Heart left ventricle (tissue), 13 donors: ENCODE results near the gene DEXI.

Experiments
- CTCF ChIP-seq, 12 donors: fragments of 200-600 bp; sonication (generic) in 4 of 12; IDR thresholded peaks; one replicate each; pipeline versions ENCODE4 v1.5.0 to v1.8.0; 2018 to 2022; ENCODE audit warnings: antibody characterized with exemption in 12 of 12, mild to moderate bottlenecking in 5 of 12
- POLR2A ChIP-seq, 2 donors: fragments of 450-650 bp; IDR thresholded peaks; one replicate each; pipeline ENCODE4 v1.6.1; 2017; ENCODE audit warnings: antibody characterized with exemption in 2 of 2, mild to moderate bottlenecking in 2 of 2, moderate library complexity in 2 of 2
- donor health status: ischemic (EF 13 %, LVEDD 7.1; RV severe dilation, severe dysfunction).
- donor health status: DM: no; HTN: yes; CAD: no.
- donor health status: DM: no; HTN: no; CAD: no.
- donor health status: ischemic (EF 25% LVEDD 6.9; RV normal size, moderate dysfunction).
- donor health status: ischemic (EF 25% LVEDD 5.7; RV mildly dilated, moderate dysfunction).
- donor health status: ischemic (EF 35%, LVEDD 5.7; RV mildly dilated, moderate dysfunction).
- donor health status: nonischemic (EF 11% LVEDD 7.7; RV severe dilation, severe dysfunction).
- donor health status: DM: yes; HTN: yes; CAD: no.
- donor health status: PGD.
- donor health status: ischemic (EF 29% LVEDD 5.4; RV normal size, mild dysfunction).
- donor health status: nonischemic (EF 23%, LVEDD 6.1; RV moderate dilation, normal function).

DNA sequence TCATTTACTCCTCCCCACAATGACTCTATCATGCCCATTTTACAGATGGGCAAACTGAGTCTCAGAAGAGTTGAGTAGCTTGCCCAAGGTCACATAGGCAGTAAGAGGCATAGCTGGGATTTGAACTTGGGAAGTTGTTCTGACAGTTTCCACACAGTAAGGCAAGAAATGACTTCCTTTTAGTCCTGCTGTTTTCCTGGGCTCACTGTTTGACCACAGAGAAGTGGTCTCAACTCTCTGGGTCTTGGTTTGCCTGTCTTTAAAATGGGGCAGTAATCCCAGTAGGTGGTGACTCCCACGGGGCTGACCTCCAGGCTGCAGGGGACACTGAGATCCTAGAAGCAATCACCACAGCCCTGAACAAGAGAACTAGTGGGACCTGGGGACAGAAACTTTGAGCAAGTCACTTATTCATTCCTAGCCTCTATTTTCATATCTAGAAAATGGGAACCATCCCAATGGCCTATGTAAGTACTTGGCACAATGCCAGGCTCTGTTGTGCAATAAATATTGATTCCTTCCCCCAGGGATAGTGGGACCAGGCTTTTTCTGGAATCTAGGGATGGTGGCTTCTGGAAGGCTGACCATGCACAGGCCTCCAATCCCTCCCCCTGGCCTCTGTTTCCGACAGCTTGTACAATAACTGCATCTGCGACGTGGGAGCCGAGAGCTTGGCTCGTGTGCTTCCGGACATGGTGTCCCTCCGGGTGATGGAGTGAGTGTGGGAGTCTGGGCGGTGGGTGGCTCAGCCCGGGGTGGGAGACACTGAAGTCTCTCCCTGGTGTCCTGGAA, 20.5 kb downstream of the DEXI start:
- TF ChIP-seq POLR2A (IDR thresholded peaks at IDR 0.05) (no peak), CTCF (IDR thresholded peaks at IDR 0.05) (no peak)
